Measurements from ENCODE around the gene DPH1. TPM values are rescaled to one million over a fixed set of nuclear protein-coding genes. Genes with fewer than 3 reads are reported as not detected.
A peak's percentile ranks its signal among the peaks of the same experiment; 100 is the strongest.

Gene DPH1
- total RNA-seq, 2 donors from 2014 or later: 17.2 to 21.6 TPM

GRCh38 chr17:2018716-2019510 is 11.0 kb upstream of the DPH1 start:
- Histone ChIP-seq H3K9me3 (no peaks in the 10 kb centered on the region), H3K27ac (no peak overlapping the region), H3K4me3 (no peak overlapping the region), H3K27me3 (no peaks in the 10 kb centered on the region), H3K36me3 (no peaks in the 10 kb centered on the region), H3K4me1 (peaks cover 0 to 14% of the 10 kb centered on the region in 2 donors)
- TF ChIP-seq CTCF (IDR thresholded peaks at IDR 0.05): no peak
- DNase-seq (ENCODE audit: low spot score): no peak

- no peaks in the 10 kb centered on the region for H3K9me3 ChIP-seq
- H3K27me3 ChIP-seq: no peaks in the 10 kb centered on the region
- H3K4me1 ChIP-seq: peaks cover 0 to 17% of the 10 kb centered on the region in 2 donors
- H3K27ac ChIP-seq: no peak overlapping the region
- H3K4me3 ChIP-seq: no peak overlapping the region
- no peak for DNase-seq (ENCODE audit: low spot score)
- H3K36me3 ChIP-seq: no peaks in the 10 kb centered on the region
- TF ChIP-seq CTCF (IDR thresholded peaks at IDR 0.05): no peak
Measured at GRCh38 chr17:2019723-2020122, 10.2 kb upstream of the DPH1 start.

- no peaks in the 10 kb centered on the region for H3K9me3 ChIP-seq
- no peak overlapping the region for H3K27ac ChIP-seq
- H3K36me3 ChIP-seq: no peaks in the 10 kb centered on the region
- H3K4me3 ChIP-seq: no peak overlapping the region
- no peak for DNase-seq (ENCODE audit: low spot score)
- H3K4me1 ChIP-seq: peaks cover 0 to 24% of the 10 kb centered on the region in 2 donors
- TF ChIP-seq CTCF (IDR thresholded peaks at IDR 0.05): no peak
- H3K27me3 ChIP-seq: no peaks in the 10 kb centered on the region
Measured at GRCh38 chr17:2020721-2021120, 9.2 kb upstream of the DPH1 start.

- no peak for TF ChIP-seq CTCF (IDR thresholded peaks at IDR 0.05)
- Histone ChIP-seq H3K36me3 (no peaks in the 10 kb centered on the region), H3K9me3 (no peaks in the 10 kb centered on the region), H3K27me3 (no peaks in the 10 kb centered on the region), H3K4me3 (no peak overlapping the region), H3K4me1 (peaks cover 0 to 33% of the 10 kb centered on the region in 2 donors), H3K27ac (no peak overlapping the region)
- no peak for DNase-seq (ENCODE audit: low spot score)
Measured at GRCh38 chr17:2022647-2023240, 7.2 kb upstream of the DPH1 start.

- no peak overlapping the region for H3K27ac ChIP-seq
- no peak for TF ChIP-seq CTCF (IDR thresholded peaks at IDR 0.05)
- peaks cover 0 to 38% of the 10 kb centered on the region in 2 donors for H3K4me1 ChIP-seq
- DNase-seq (ENCODE audit: low spot score): no peak
- no peaks in the 10 kb centered on the region for H3K36me3 ChIP-seq
- no peaks in the 10 kb centered on the region for H3K9me3 ChIP-seq
- H3K4me3 ChIP-seq: peak overlapping the region in 1 of 2 donors; percentile 69
- H3K27me3 ChIP-seq: no peaks in the 10 kb centered on the region
Measured at GRCh38 chr17:2023256-2023655, 6.7 kb upstream of the DPH1 start.
